ENCODE results near the gene COBLL1.

GRCh38 chr2:164739966-164740365 lies 101.7 kb downstream of the COBLL1 start:
- TF ChIP-seq CTCF (IDR thresholded peaks at IDR 0.05) (no peak), EZH2phosphoT487 (IDR thresholded peaks at IDR 0.05) (no peak)

All from neural progenitor cell (in vitro differentiated cells).